ENCODE results near the gene KCND3. TPM values are rescaled to one million over a fixed set of nuclear protein-coding genes. Genes with fewer than 3 reads are reported as not detected.
A peak's percentile ranks its signal among the peaks of the same experiment; 100 is the strongest.

Gene KCND3
- polyA plus RNA-seq, 3 donors = not detected

DNA sequence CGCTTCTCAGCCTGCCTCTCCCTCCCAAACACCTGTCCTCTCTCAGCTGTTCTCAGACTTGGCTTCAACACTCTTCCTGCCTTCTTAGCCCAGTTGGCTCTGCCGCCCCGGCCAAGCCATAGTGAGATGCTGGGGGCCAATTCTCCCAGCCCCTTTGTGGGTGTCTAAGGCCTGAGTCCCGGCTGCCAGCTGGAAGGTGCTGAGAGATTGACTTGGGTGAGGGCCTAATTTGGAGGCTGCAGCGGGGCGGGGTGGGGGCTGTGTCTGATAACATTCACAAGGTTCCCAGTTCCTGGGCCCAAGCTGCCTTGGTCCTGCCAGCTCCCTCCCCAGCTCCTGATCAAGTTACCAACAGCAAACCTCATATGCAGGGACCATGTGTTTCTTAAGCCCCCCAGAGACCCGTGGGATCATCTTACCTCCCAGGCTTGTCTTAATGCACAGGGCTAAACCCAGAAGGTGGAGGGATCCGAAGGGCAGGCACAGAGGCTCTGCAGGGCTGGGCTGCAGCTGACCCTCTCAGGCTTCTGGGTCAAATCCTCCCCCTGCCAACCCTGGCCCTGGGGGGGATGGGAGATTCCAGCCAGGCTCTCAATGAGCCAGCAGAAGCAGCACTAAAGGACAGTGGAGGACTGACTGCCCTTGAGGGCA, 260.1 kb downstream of the KCND3 start:
- no peaks in the 10 kb centered on the region for H3K9me3 ChIP-seq (replicated peaks in 1 of 2; ENCODE audit: control insufficient read depth in 1 of 2, insufficient read depth in 1 of 2, low read length in 2 of 2)
- WGBS (ENCODE audit: insufficient coverage) = 97% methylated on average over 7 of the region's 8 CpGs
- H3K27me3 ChIP-seq (ENCODE audit: control insufficient read depth in 2 of 2, insufficient read depth in 2 of 2, low read length in 2 of 2) = no peaks in the 10 kb centered on the region
- no peak overlapping the region for H3K4me2 ChIP-seq (replicated peaks; ENCODE audit: extremely low read depth, low read length, poor library complexity, severe bottlenecking)
- H3K36me3 ChIP-seq (replicated peaks in 1 of 2; ENCODE audit: control insufficient read depth in 1 of 2, insufficient read depth in 2 of 2, low read length in 2 of 2) = peaks cover 3 to 11% of the 10 kb centered on the region in 2 donors
- TF ChIP-seq, protein P1, sequence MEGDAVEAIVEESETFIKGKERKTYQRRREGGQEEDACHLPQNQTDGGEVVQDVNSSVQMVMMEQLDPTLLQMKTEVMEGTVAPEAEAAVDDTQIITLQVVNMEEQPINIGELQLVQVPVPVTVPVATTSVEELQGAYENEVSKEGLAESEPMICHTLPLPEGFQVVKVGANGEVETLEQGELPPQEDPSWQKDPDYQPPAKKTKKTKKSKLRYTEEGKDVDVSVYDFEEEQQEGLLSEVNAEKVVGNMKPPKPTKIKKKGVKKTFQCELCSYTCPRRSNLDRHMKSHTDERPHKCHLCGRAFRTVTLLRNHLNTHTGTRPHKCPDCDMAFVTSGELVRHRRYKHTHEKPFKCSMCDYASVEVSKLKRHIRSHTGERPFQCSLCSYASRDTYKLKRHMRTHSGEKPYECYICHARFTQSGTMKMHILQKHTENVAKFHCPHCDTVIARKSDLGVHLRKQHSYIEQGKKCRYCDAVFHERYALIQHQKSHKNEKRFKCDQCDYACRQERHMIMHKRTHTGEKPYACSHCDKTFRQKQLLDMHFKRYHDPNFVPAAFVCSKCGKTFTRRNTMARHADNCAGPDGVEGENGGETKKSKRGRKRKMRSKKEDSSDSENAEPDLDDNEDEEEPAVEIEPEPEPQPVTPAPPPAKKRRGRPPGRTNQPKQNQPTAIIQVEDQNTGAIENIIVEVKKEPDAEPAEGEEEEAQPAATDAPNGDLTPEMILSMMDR (IDR thresholded peaks at IDR 0.05) = no peak
- H3K9me3 Mint-ChIP-seq = peaks cover 0 to 3% (median 0%) of the 10 kb centered on the region in 7 donors
- H3K4me3 Mint-ChIP-seq = no peak overlapping the region
- H3K4me1 Mint-ChIP-seq = peaks cover 5% of the 10 kb centered on the region
- peaks cover 5% of the 10 kb centered on the region for H4K20me1 ChIP-seq (ENCODE audit: insufficient read depth, low read length)
- H3K79me2 ChIP-seq (ENCODE audit: insufficient read depth, low read length) = no peaks in the 10 kb centered on the region
- no peaks in the 10 kb centered on the region for H3K27me3 Mint-ChIP-seq (ENCODE audit: low read depth in 3 of 3)
- no peak overlapping the region for H3K4me3 ChIP-seq (replicated peaks in 1 of 3; ENCODE audit: low read depth in 2 of 3, low read length in 3 of 3)
- no peak for DNase-seq
- H3K4me1 ChIP-seq (ENCODE audit: control insufficient read depth in 1 of 2, insufficient read depth in 2 of 2, low read length in 2 of 2) = peaks cover 20 to 21% of the 10 kb centered on the region in 2 donors
- H3K9ac ChIP-seq (ENCODE audit: insufficient read depth, low read length, poor library complexity, severe bottlenecking) = no peak overlapping the region
- no peak overlapping the region for H2AFZ ChIP-seq (ENCODE audit: insufficient read depth, low read depth, low read length, poor library complexity, severe bottlenecking)
- H3K27ac Mint-ChIP-seq = peak overlapping the region in 4 of 7 donors; percentile 26 to 79 (median 54)
- intact Hi-C loops (cut with micrococcal nuclease) = no loop called here
- H3K27ac ChIP-seq (ENCODE audit: low read depth in 1 of 2, low read length in 2 of 2) = no peak overlapping the region
- H3K36me3 Mint-ChIP-seq = peaks cover 27 to 36% of the 10 kb centered on the region in 2 donors

DNA sequence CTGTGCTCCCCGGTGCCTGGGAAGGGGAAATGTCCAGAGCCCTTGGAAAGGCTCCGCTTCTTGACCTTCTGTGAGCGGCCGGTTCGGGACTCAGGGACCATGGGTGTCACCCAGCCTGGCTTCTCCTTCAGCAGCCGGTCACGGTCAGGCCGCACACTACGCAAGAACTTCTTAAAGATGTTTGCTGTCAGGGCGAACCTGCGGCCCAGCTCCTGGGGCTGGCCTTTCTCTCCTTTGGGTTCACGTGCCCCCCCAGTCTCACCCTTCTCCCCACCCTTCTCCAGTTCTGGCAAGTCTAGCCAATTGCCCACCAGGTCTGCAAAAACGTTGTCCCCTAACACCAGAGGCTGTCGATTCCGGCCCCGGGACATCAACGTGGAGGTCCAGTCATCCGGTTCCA, 262.4 kb downstream of the KCND3 start:
- intact Hi-C loops (cut with micrococcal nuclease) = no loop called here
- peak overlapping the region in 1 of 7 donors; percentile 18 for H3K27ac Mint-ChIP-seq
- no peak for DNase-seq
- 91% methylated on average over 13 of the region's 18 CpGs for WGBS (ENCODE audit: insufficient coverage)
- Histone ChIP-seq H3K79me2 (ENCODE audit: insufficient read depth, low read length) (no peaks in the 10 kb centered on the region), H3K36me3 (replicated peaks in 1 of 2; ENCODE audit: control insufficient read depth in 1 of 2, insufficient read depth in 2 of 2, low read length in 2 of 2) (peaks cover 3 to 11% of the 10 kb centered on the region in 2 donors), H2AFZ (ENCODE audit: insufficient read depth, low read depth, low read length, poor library complexity, severe bottlenecking) (no peak overlapping the region), H3K4me3 (replicated peaks in 1 of 3; ENCODE audit: low read depth in 2 of 3, low read length in 3 of 3) (no peak overlapping the region), H3K27ac (ENCODE audit: low read depth in 1 of 2, low read length in 2 of 2) (no peak overlapping the region), H3K4me1 (ENCODE audit: control insufficient read depth in 1 of 2, insufficient read depth in 2 of 2, low read length in 2 of 2) (no peaks in the 10 kb centered on the region), H4K20me1 (ENCODE audit: insufficient read depth, low read length) (peaks cover 9% of the 10 kb centered on the region), H3K9me3 (replicated peaks in 1 of 2; ENCODE audit: control insufficient read depth in 1 of 2, insufficient read depth in 1 of 2, low read length in 2 of 2) (no peaks in the 10 kb centered on the region), H3K4me2 (replicated peaks; ENCODE audit: extremely low read depth, low read length, poor library complexity, severe bottlenecking) (no peak overlapping the region), H3K9ac (ENCODE audit: insufficient read depth, low read length, poor library complexity, severe bottlenecking) (no peak overlapping the region), H3K27me3 (ENCODE audit: control insufficient read depth in 2 of 2, insufficient read depth in 2 of 2, low read length in 2 of 2) (no peaks in the 10 kb centered on the region)
- peaks cover 27 to 28% of the 10 kb centered on the region in 2 donors for H3K36me3 Mint-ChIP-seq
- peaks cover 0 to 3% (median 0%) of the 10 kb centered on the region in 3 donors for H3K27me3 Mint-ChIP-seq (ENCODE audit: low read depth in 3 of 3)
- TF ChIP-seq, protein P1 (IDR thresholded peaks at IDR 0.05) = no peak
- H3K9me3 Mint-ChIP-seq = no peaks in the 10 kb centered on the region
- H3K4me3 Mint-ChIP-seq = no peak overlapping the region
- peaks cover 13% of the 10 kb centered on the region for H3K4me1 Mint-ChIP-seq

All from CD14-positive monocyte (primary cell).